Activated CD4-positive, alpha-beta T cell treated with anti-CD3 and anti-CD28 coated beads, Interleukin-2, amount 50 U/mL, for 16 hours (primary cell): Measurements from ENCODE around the gene SDHAF2.
"Not testable (repeated sequence)": the region's sequence is repeated elsewhere in the genome, so short reads cannot be mapped to it uniquely, and the experiment has no call there.

Experiments
- DNase-seq: peaks from one replicate; pipeline ENCODE4 v3.0.0-alpha.2; 2020

SDHAF2 gene

DNA sequence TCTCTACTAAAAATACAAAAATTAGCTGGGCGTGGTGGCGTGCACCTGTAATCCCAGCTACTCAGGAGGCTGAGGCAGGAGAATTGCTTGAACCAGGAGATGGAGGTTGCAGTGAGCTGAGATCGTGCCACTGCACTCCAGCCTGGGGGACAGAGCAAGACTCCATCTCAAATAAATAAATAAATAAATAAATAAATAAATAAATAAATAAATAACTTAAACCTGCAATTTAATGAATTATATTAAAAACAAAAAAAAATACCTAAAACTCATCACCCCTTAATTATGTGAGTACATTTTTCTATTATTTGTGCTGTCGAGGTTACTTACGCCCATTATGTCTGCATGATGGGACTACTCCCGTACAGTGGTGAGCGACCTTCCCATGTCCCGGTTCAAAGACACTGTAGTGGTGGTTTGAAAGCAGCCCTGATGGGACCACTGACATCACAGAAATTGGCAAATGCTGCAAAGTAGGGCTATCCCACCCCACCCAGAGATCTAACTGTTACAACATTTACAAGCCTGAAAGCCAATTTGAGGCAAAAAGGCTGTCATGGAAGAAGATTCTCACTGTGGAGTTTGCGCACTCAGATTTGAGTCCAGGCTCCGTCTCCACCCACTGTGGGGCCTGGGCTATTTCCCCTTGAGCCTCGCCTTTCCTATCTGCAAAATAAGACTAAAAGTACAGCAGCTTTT lies 49.6 kb downstream of the SDHAF2 start:
- DNase-seq = not testable (repeated sequence)

DNA sequence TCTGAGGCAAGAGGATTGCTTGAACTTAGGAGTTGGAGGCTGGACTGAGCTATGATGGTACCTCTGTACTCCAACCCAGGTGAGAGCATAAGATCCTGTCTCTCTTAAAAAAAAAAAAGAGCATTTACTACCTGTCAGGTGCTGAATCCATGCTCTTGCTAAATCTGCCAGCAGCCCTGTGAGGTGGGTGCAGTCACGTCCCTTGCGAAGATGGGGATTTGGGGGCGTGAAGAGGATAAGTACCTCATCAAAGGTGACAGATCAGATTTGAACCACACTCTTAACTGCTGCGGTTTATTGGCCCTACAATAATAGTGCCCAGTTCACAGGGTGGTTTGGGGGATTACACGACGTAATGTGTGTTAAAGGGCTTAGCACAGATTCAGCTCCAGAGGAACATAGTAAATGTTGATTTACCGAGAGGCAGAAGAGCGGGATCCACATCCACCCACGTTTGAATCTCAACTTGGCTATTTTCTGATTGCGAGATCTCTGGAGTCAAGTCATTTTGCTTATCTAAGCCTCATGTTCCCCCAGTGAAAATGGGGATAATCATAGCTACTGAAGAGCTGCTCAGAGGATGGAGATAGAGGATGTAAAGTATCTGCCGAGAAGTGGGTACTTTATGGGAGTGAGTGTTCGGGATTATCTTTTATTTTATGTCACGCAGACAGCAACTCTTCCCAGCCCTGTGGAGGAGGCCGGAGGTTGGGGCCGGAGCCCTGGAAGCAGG lies 50.5 kb downstream of the SDHAF2 start:
- no peak for DNase-seq

- peak; percentile 6 for DNase-seq
These were observed 51.0 kb downstream of the SDHAF2 start for GRCh38 chr11:61480994-61481335.

DNA sequence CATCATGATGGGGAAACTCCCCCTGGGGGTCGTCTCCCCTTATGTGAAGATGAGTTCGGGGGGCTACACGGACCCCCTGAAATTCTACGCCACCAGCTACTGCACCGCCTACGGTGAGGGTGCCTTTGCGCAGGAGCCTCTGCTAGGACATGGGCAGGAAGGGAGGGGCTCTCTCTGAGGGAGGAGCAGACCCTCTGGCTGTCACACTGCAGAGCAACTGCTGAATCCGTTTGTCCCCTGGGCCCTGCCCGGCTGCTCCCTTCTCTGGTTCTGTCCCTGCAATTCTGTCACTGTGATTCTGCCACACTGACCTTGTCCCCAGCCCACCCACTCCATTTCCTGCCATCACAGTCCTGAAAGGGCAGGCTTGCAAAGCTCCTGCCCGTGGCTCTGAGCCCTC lies 51.9 kb downstream of the SDHAF2 start:
- DNase-seq = no peak

DNA sequence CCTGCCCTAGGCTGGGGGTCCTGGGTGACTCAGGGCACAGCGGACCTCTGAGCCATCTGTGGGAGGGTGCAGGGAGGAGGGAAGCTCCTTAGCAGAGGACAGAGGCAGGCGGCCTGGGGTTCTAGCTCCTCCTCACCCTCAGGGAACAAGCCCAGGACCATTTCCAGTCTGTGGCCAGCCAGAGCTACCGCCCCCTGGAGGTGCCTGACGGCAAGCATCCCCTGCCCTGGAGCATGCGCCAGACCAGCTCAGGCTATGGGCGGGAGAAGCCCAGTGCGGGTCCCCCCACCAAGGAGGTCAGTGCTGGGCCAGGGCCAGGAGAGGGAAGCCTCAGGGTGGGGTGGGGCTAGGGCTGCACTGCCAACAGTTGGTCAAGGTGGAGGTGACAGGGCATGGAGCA lies 52.6 kb downstream of the SDHAF2 start:
- DNase-seq = peak; percentile 29

- no peak for DNase-seq
These were observed 54.6 kb downstream of the SDHAF2 start for GRCh38 chr11:61484541-61484940.

DNA sequence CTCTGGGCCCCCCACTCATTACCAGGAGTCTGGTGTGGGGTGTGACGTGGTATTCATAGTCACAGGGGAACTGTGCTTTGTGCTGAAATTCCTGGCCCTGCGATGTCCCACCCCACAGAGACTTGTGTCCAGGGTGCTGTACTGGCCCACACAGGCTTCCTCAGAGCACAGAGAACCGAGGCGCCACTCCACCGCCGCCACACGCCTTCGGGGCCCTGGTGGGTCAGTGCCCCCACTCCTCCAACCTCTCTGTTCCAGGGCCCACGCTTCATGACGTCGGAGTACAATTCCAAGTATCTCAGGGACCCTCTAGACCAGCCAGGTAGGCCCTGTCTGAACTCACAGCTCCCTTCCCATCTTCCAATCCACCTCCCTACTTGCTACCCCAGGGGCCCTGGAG lies 55.2 kb downstream of the SDHAF2 start:
- no peak for DNase-seq

- DNase-seq = no peak
These were observed 56.2 kb downstream of the SDHAF2 start for GRCh38 chr11:61486011-61486620.

GRCh38 chr11:61486779-61487178 lies 56.9 kb downstream of the SDHAF2 start:
- no peak for DNase-seq

DNA sequence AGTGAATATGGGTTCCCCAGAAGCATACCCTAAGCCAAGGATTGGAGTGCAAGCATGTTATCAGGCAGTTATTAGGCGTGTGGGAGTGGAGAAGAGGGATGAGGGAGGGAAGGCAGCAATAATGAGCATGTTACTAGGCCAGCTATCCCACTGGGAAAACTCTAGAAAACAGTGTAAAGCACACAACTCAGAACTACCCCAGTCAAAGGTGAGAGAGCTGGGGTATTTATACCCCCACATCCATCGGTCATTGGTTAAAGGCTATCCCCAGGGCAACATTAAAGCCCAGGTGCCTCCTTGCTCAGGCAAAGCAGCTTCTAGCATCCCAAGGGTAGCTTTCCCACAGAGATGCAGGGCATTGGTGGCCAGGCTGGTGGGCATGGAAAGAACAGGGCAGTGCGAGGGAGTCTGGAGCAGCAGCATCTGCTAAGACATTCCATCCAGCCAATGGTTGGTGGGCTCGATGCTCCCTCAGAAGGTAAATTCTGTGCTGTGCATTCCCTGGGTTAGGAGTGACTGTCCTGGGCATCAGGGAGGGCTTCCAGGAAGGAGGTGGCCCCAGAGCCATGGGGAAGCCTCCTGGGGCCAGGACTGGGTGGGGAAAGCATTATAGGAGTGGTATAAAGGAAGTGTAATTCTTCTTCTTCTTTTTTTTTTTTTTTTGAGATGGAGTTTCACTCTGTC lies 57.6 kb downstream of the SDHAF2 start:
- DNase-seq = no peak

DNA sequence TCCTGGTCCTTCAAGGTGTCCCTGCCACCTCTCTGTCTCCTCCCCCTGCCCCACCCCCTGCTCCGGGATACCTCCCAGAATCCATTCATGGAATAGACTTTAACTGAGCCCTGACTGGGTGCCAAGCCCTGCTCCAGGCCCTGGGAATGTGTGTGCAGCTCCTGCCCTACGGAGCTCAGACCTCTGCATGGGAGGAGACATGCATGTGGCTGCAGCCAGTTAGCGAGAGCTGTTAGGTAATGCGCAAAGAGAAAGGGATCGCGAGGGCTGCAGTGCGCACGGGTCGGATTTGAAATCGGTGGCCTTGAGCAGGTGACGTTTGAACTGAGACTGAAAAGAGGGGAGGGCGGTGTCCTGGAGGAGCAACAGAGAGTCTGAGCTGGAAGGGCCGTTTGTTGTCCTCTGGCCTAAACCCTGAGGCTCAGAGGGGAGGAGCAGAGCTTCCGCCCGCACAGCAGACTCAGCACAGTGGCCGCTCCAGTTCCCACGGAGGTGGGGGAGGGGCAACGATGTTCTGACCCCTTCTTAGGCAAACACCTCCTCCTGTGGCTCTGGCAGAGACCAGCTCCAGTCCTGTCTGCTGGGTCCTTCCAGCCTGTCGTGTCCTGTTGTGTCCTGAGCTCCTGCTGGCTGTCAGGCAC lies 58.8 kb downstream of the SDHAF2 start:
- DNase-seq = no peak

- no peak for DNase-seq
These were observed 60.2 kb downstream of the SDHAF2 start for GRCh38 chr11:61489833-61490721.

GRCh38 chr11:61491736-61492395 lies 61.9 kb downstream of the SDHAF2 start:
- no peak for DNase-seq

GRCh38 chr11:61494381-61494961 lies 64.5 kb downstream of the SDHAF2 start:
- DNase-seq = no peak

GRCh38 chr11:61495801-61496601 lies 66.1 kb downstream of the SDHAF2 start:
- no peak for DNase-seq
